GM18861 (cell line): ENCODE results near the gene TMEM272.

Experiments
- ATAC-seq: cut with Tn5 transposase; IDR thresholded peaks from one replicate; pipeline ENCODE4 v1.9.1; 2021; ENCODE audit not compliant: unreplicated experiment

The TMEM272 gene

GRCh38 chr13:51856027-51856736, 11.2 kb upstream of the TMEM272 start:
- no peak for ATAC-seq

- ATAC-seq: no peak
Observed at GRCh38 chr13:51849145-51850101, 4.4 kb upstream of the TMEM272 start.

GRCh38 chr13:51848674-51849073, 3.7 kb upstream of the TMEM272 start:
- ATAC-seq: no peak

GRCh38 chr13:51846756-51847155, 1.8 kb upstream of the TMEM272 start:
- no peak for ATAC-seq

- ATAC-seq: no peak
Observed at GRCh38 chr13:51845574-51846318, 769 bp upstream of the TMEM272 start.

- ATAC-seq: no peak
Observed at GRCh38 chr13:51843529-51843928, 1.4 kb downstream of the TMEM272 start.

- no peak for ATAC-seq
Observed at GRCh38 chr13:51841732-51842131, 3.2 kb downstream of the TMEM272 start.

GRCh38 chr13:51840917-51841316, 4.1 kb downstream of the TMEM272 start:
- ATAC-seq: no peak

GRCh38 chr13:51839711-51840540, 5.1 kb downstream of the TMEM272 start:
- ATAC-seq: no peak

- ATAC-seq: no peak
Observed at GRCh38 chr13:51838240-51838846, 6.6 kb downstream of the TMEM272 start.

GRCh38 chr13:51837016-51837415, 8.0 kb downstream of the TMEM272 start:
- no peak for ATAC-seq

GRCh38 chr13:51834581-51835171, 10.3 kb downstream of the TMEM272 start:
- no peak for ATAC-seq

GRCh38 chr13:51833980-51834379, 11.0 kb downstream of the TMEM272 start:
- ATAC-seq: no peak

GRCh38 chr13:51832471-51833152, 12.4 kb downstream of the TMEM272 start:
- ATAC-seq: peak; percentile 60

GRCh38 chr13:51831519-51831918, 13.5 kb downstream of the TMEM272 start:
- no peak for ATAC-seq

- no peak for ATAC-seq
Observed at GRCh38 chr13:51829568-51829899, 15.4 kb downstream of the TMEM272 start.

- ATAC-seq: no peak
Observed at GRCh38 chr13:51828730-51829567, 16.0 kb downstream of the TMEM272 start.

- no peak for ATAC-seq
Observed at GRCh38 chr13:51827254-51827653, 17.7 kb downstream of the TMEM272 start.
